PC-3 (cell line): Measurements from ENCODE around the gene TENT5C.

Experiments used
- CTCF ChIP-seq: fragments of 300-600 bp; sonication (generic); conservative IDR thresholded peaks from 2 replicates; pipeline ENCODE4 v1.5.1; 2017; ENCODE audit warnings: antibody characterized with exemption, low read depth, mild to moderate bottlenecking, low read length
- EZH2 ChIP-seq: fragments of 300-600 bp; sonication (generic); IDR thresholded peaks from one replicate; pipeline ENCODE4 v1.6.1; 2017; ENCODE audit warnings: antibody characterized with exemption, mild to moderate bottlenecking, low read length; ENCODE audit not compliant: unreplicated experiment
- EZH2phosphoT487 ChIP-seq: fragments of 300-600 bp; sonication (generic); IDR thresholded peaks from 2 replicates; pipeline ENCODE4 v1.6.1; 2018; ENCODE audit warnings: mild to moderate bottlenecking, antibody characterized with exemption, low read length, borderline replicate concordance

GRCh38 chr1:117576236-117576635 lies 29.6 kb upstream of the TENT5C start:
- TF ChIP-seq CTCF (no peak), EZH2 (no peak), EZH2phosphoT487 (no peak)
